Measurements from ENCODE around the gene ANKRD39. TPM values are rescaled to one million over a fixed set of nuclear protein-coding genes. Genes with fewer than 3 reads are reported as not detected.

ANKRD39 gene
- total and polyA plus RNA-seq, 9 of the 15 experiments (the other 6 are each of a cell fraction or from before 2014, with no cell fraction given), result 8.2 to 33.1 (median 23.8) TPM

DNA sequence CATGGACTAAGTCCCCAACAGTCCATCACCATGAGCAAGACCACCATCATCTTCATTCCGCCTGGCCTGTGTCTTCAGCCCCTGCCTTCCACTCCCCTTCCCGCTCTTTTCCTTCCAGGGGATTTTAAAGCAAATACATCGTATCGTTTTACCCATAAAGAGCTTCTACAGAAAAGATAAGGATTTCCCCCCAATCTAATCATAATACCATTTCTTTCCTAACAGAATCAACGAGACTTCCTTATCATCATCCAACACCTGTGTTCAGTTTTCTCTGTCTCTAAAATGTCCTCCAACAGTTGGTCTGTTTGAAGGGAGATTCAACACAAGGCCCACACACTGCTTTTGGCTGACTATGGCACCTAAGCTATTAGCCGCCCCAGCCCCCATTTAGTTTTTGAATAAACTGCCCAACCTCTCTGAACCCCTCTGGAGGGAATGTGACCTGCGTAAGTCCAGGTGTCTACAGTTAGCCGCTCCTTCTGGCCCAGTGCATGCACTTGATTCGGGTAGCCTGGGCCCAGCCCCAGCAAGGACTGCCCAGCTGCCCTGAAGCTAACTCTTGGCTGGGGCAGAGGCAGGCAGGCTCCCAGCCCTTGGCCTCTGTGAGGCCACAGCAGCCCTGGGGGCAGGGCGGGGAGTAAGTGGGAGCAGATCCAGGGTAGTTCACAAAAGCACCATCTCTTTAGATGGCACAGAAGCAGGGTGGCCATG, 37.4 kb upstream of the ANKRD39 start (continued):
- TF ChIP-seq, protein P1, sequence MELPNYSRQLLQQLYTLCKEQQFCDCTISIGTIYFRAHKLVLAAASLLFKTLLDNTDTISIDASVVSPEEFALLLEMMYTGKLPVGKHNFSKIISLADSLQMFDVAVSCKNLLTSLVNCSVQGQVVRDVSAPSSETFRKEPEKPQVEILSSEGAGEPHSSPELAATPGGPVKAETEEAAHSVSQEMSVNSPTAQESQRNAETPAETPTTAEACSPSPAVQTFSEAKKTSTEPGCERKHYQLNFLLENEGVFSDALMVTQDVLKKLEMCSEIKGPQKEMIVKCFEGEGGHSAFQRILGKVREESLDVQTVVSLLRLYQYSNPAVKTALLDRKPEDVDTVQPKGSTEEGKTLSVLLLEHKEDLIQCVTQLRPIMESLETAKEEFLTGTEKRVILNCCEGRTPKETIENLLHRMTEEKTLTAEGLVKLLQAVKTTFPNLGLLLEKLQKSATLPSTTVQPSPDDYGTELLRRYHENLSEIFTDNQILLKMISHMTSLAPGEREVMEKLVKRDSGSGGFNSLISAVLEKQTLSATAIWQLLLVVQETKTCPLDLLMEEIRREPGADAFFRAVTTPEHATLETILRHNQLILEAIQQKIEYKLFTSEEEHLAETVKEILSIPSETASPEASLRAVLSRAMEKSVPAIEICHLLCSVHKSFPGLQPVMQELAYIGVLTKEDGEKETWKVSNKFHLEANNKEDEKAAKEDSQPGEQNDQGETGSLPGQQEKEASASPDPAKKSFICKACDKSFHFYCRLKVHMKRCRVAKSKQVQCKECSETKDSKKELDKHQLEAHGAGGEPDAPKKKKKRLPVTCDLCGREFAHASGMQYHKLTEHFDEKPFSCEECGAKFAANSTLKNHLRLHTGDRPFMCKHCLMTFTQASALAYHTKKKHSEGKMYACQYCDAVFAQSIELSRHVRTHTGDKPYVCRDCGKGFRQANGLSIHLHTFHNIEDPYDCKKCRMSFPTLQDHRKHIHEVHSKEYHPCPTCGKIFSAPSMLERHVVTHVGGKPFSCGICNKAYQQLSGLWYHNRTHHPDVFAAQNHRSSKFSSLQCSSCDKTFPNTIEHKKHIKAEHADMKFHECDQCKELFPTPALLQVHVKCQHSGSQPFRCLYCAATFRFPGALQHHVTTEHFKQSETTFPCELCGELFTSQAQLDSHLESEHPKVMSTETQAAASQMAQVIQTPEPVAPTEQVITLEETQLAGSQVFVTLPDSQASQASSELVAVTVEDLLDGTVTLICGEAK (IDR thresholded peaks at IDR 0.05), result peak; percentile 27; the same call in 1 of the 2 replicates
- TF ChIP-seq, protein P1 (CRISPR knock-in tag; IDR thresholded peaks at IDR 0.05), result no peak
- TF ChIP-seq MBD2 (IDR thresholded peaks at IDR 0.05; ENCODE audit: borderline replicate concordance, low read depth) (peak; percentile 69), ZNF175 (CRISPR knock-in tag; IDR thresholded peaks at IDR 0.05; ENCODE audit: low read depth) (peak; percentile 61; the same call in 1 of the 2 replicates), RB1 (IDR thresholded peaks at IDR 0.05; ENCODE audit: low read depth) (peak; percentile 56; the same call in 1 of the 2 replicates), ZFP1 (CRISPR knock-in tag; IDR thresholded peaks at IDR 0.05) (no peak), MEIS2 (IDR thresholded peaks at IDR 0.05; ENCODE audit: partially characterized antibody) (peak; percentile 12), RCOR1 (IDR thresholded peaks at IDR 0.05; ENCODE audit: borderline replicate concordance in 1 of 2, low read depth in 2 of 2, low read length in 2 of 2) (peak in 1 of 2 experiments; percentile 78; a peak in 2 of 4 replicates), ZFP36 (IDR thresholded peaks at IDR 0.05; ENCODE audit: low read depth, low read length, partially characterized antibody) (no peak)
- TF ChIP-seq, protein P2, sequence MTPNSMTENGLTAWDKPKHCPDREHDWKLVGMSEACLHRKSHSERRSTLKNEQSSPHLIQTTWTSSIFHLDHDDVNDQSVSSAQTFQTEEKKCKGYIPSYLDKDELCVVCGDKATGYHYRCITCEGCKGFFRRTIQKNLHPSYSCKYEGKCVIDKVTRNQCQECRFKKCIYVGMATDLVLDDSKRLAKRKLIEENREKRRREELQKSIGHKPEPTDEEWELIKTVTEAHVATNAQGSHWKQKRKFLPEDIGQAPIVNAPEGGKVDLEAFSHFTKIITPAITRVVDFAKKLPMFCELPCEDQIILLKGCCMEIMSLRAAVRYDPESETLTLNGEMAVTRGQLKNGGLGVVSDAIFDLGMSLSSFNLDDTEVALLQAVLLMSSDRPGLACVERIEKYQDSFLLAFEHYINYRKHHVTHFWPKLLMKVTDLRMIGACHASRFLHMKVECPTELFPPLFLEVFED (CRISPR knock-in tag; conservative IDR thresholded peaks at IDR 0.05), result no peak

All from K562 (cell line).